ENCODE data around the gene AP3B1. TPM values are rescaled to one million over a fixed set of nuclear protein-coding genes. Genes with fewer than 3 reads are reported as not detected.
"Not testable (repeated sequence)": the region's sequence is repeated elsewhere in the genome, so short reads cannot be mapped to it uniquely, and the experiment has no call there.

The AP3B1 gene
- total RNA-seq, 1 experiment from 2014 or later = 45.3 TPM

GRCh38 chr5:78056901-78057514, 237.5 kb downstream of the AP3B1 start:
- Histone ChIP-seq H3K36me3 (ENCODE audit: insufficient read depth, low read length, poor library complexity, severe bottlenecking) (no peaks in the 10 kb centered on the region), H3K4me3 (ENCODE audit: low read depth, low read length, poor library complexity, severe bottlenecking) (no peak overlapping the region), H3K9me3 (ENCODE audit: low read depth, low read length, poor library complexity, severe bottlenecking) (no peaks in the 10 kb centered on the region), H3K27ac (ENCODE audit: low read depth, low read length, poor library complexity, severe bottlenecking) (no peak overlapping the region), H3K4me1 (ENCODE audit: insufficient read depth, low read length, poor library complexity, severe bottlenecking) (no peaks in the 10 kb centered on the region), H3K27me3 (replicated peaks; ENCODE audit: insufficient read depth, low read depth, low read length, poor library complexity) (no peaks in the 10 kb centered on the region)
- no TSS peak for BruUV-seq (replicated peaks)
- no peak for TF ChIP-seq EZH2 (IDR thresholded peaks at IDR 0.05; ENCODE audit: borderline replicate concordance, low read depth, low read length, poor library complexity, severe bottlenecking)
- TF ChIP-seq CTCF (conservative IDR thresholded peaks at IDR 0.05; ENCODE audit: low read depth, low read length) = peak; percentile 27; the same call in 1 of the 2 replicates
- intact Hi-C loops (cut with micrococcal nuclease; ENCODE audit: unreplicated experiment) = no loop called here
- CTCF ChIA-PET = no interaction called here
- POLR2A ChIA-PET (ENCODE audit: low non-redundant PET) = no interaction called here
- DNase-seq (ENCODE audit: low spot score) = no peak

GRCh38 chr5:78056053-78056452, 238.4 kb downstream of the AP3B1 start:
- POLR2A ChIA-PET (ENCODE audit: low non-redundant PET) = no interaction called here
- intact Hi-C loops (cut with micrococcal nuclease; ENCODE audit: unreplicated experiment) = no loop called here

GRCh38 chr5:78050888-78051287, 243.6 kb downstream of the AP3B1 start:
- Histone ChIP-seq H3K9me3 (ENCODE audit: low read depth, low read length, poor library complexity, severe bottlenecking) (no peaks in the 10 kb centered on the region), H3K36me3 (ENCODE audit: insufficient read depth, low read length, poor library complexity, severe bottlenecking) (no peaks in the 10 kb centered on the region), H3K27ac (ENCODE audit: low read depth, low read length, poor library complexity, severe bottlenecking) (no peak overlapping the region), H3K4me3 (ENCODE audit: low read depth, low read length, poor library complexity, severe bottlenecking) (no peak overlapping the region), H3K4me1 (ENCODE audit: insufficient read depth, low read length, poor library complexity, severe bottlenecking) (no peaks in the 10 kb centered on the region), H3K27me3 (replicated peaks; ENCODE audit: insufficient read depth, low read depth, low read length, poor library complexity) (no peaks in the 10 kb centered on the region)
- CTCF ChIA-PET = no interaction called here
- no peak for DNase-seq (ENCODE audit: low spot score)
- TF ChIP-seq CTCF (conservative IDR thresholded peaks at IDR 0.05; ENCODE audit: low read depth, low read length) = no peak
- TF ChIP-seq EZH2 (IDR thresholded peaks at IDR 0.05; ENCODE audit: borderline replicate concordance, low read depth, low read length, poor library complexity, severe bottlenecking) = no peak
- POLR2A ChIA-PET (ENCODE audit: low non-redundant PET) = no interaction called here
- no TSS peak for BruUV-seq (replicated peaks)
- intact Hi-C loops (cut with micrococcal nuclease; ENCODE audit: unreplicated experiment) = no loop called here

More at GRCh38 chr5:78056053-78056452, 238.4 kb downstream of the AP3B1 start:
- CTCF ChIA-PET = no interaction called here
- DNase-seq (ENCODE audit: low spot score) = no peak
- H3K9me3 ChIP-seq (ENCODE audit: low read depth, low read length, poor library complexity, severe bottlenecking) = no peaks in the 10 kb centered on the region
- no peak overlapping the region for H3K27ac ChIP-seq (ENCODE audit: low read depth, low read length, poor library complexity, severe bottlenecking)
- no peaks in the 10 kb centered on the region for H3K27me3 ChIP-seq (replicated peaks; ENCODE audit: insufficient read depth, low read depth, low read length, poor library complexity)
- no peak overlapping the region for H3K4me3 ChIP-seq (ENCODE audit: low read depth, low read length, poor library complexity, severe bottlenecking)
- BruUV-seq (replicated peaks) = no TSS peak
- no peak for TF ChIP-seq EZH2 (IDR thresholded peaks at IDR 0.05; ENCODE audit: borderline replicate concordance, low read depth, low read length, poor library complexity, severe bottlenecking)
- no peak for TF ChIP-seq CTCF (conservative IDR thresholded peaks at IDR 0.05; ENCODE audit: low read depth, low read length)
- no peaks in the 10 kb centered on the region for H3K36me3 ChIP-seq (ENCODE audit: insufficient read depth, low read length, poor library complexity, severe bottlenecking)
- no peaks in the 10 kb centered on the region for H3K4me1 ChIP-seq (ENCODE audit: insufficient read depth, low read length, poor library complexity, severe bottlenecking)

- CTCF ChIA-PET; H3K36me3 ChIP-seq (ENCODE audit: insufficient read depth, low read length, poor library complexity, severe bottlenecking); POLR2A ChIA-PET (ENCODE audit: low non-redundant PET); H3K4me3 ChIP-seq (ENCODE audit: low read depth, low read length, poor library complexity, severe bottlenecking); H3K27ac ChIP-seq (ENCODE audit: low read depth, low read length, poor library complexity, severe bottlenecking); BruUV-seq (replicated peaks); H3K27me3 ChIP-seq (replicated peaks; ENCODE audit: insufficient read depth, low read depth, low read length, poor library complexity); H3K9me3 ChIP-seq (ENCODE audit: low read depth, low read length, poor library complexity, severe bottlenecking); DNase-seq (ENCODE audit: low spot score); intact Hi-C loops (cut with micrococcal nuclease; ENCODE audit: unreplicated experiment); H3K4me1 ChIP-seq (ENCODE audit: insufficient read depth, low read length, poor library complexity, severe bottlenecking): not testable (repeated sequence)
Observed at GRCh38 chr5:78046823-78047222, 247.7 kb downstream of the AP3B1 start.
